H9 (cell line): ENCODE results near the gene NF1. TPM values are rescaled to one million over a fixed set of nuclear protein-coding genes. Genes with fewer than 3 reads are reported as not detected.

Source experiments
- DNase-seq: peaks from one replicate; pipeline ENCODE4 v3.0.0-alpha.2; 2017
- H2AFZ ChIP-seq: one replicate; pipeline ENCODE4 v1.6.1; 2013; ENCODE audit warnings: mild to moderate bottlenecking, low read length, control low read depth, moderate library complexity
- H2AK5ac ChIP-seq: 2 replicates; pipeline ENCODE4 v1.6.1; 2013; ENCODE audit warnings: low read length, control low read depth, mixed read lengths; ENCODE audit not compliant: insufficient read length
- H2BK120ac ChIP-seq: one replicate; pipeline ENCODE4 v1.6.1; 2013; ENCODE audit warnings: low read depth, mild to moderate bottlenecking, low read length, control low read depth, inconsistent platforms; ENCODE audit not compliant: poor library complexity, severe bottlenecking
- H2BK12ac ChIP-seq: 2 replicates; pipeline ENCODE4 v1.6.1; 2013; ENCODE audit warnings: low read length, control low read depth, mixed read lengths, low read depth; ENCODE audit not compliant: insufficient read length
- H2BK15ac ChIP-seq: 2 replicates; pipeline ENCODE4 v1.6.1; 2013; ENCODE audit warnings: low read depth, low read length, control low read depth
- H2BK20ac ChIP-seq: one replicate; pipeline ENCODE4 v1.6.1; 2013; ENCODE audit warnings: low read depth, mild to moderate bottlenecking, low read length, control low read depth, inconsistent platforms; ENCODE audit not compliant: poor library complexity, severe bottlenecking
- H2BK5ac ChIP-seq: 2 replicates; pipeline ENCODE4 v1.6.1; 2013; ENCODE audit warnings: low read length, control low read depth, mixed read lengths; ENCODE audit not compliant: insufficient read length
- H3K14ac ChIP-seq: 2 replicates; pipeline ENCODE4 v1.6.1; 2013; ENCODE audit warnings: low read length, control low read depth; ENCODE audit not compliant: insufficient read depth
- H3K18ac ChIP-seq: 2 replicates; pipeline ENCODE4 v1.6.1; 2013; ENCODE audit warnings: low read depth, mild to moderate bottlenecking, mixed read lengths, low read length, control low read depth; ENCODE audit not compliant: insufficient read length
- H3K23ac ChIP-seq: 2 replicates; pipeline ENCODE4 v1.6.1; 2013; ENCODE audit warnings: low read length, control low read depth, mixed read lengths, low read depth; ENCODE audit not compliant: insufficient read length
- H3K23me2 ChIP-seq: 2 replicates; pipeline ENCODE4 v1.6.1; 2013; ENCODE audit warnings: low read depth, mild to moderate bottlenecking, mixed read lengths, low read length, control low read depth; ENCODE audit not compliant: insufficient read length, poor library complexity, severe bottlenecking
- H3K27ac ChIP-seq: 2 replicates; pipeline ENCODE4 v1.5.1; 2013; ENCODE audit warnings: low read length, control low read depth, mixed read lengths, low read depth; ENCODE audit not compliant: insufficient read length
- H3K27me3 ChIP-seq: 2 replicates; pipeline ENCODE4 v1.6.1; 2013; ENCODE audit warnings: low read length, control low read depth, inconsistent platforms; ENCODE audit not compliant: insufficient read depth
- H3K4ac ChIP-seq: 2 replicates; pipeline ENCODE4 v1.6.1; 2013; ENCODE audit warnings: low read depth, mild to moderate bottlenecking, control low read depth, inconsistent platforms, low read length, moderate library complexity
- H3K4me1 ChIP-seq: 2 replicates; pipeline ENCODE4 v1.6.1; 2013; ENCODE audit warnings: low read length, control low read depth, inconsistent platforms; ENCODE audit not compliant: insufficient read depth
- H3K4me2 ChIP-seq: 2 replicates; pipeline ENCODE4 v1.6.1; 2013; ENCODE audit warnings: low read length, control low read depth, mixed read lengths; ENCODE audit not compliant: insufficient read length, insufficient read depth
- H3K56ac ChIP-seq: 2 replicates; pipeline ENCODE4 v1.6.1; 2013; ENCODE audit warnings: low read depth, mild to moderate bottlenecking, mixed read lengths, low read length, control low read depth; ENCODE audit not compliant: insufficient read length
- H3K79me1 ChIP-seq: 2 replicates; pipeline ENCODE4 v1.6.1; 2013; ENCODE audit warnings: low read depth, mild to moderate bottlenecking, moderate library complexity, low read length, control low read depth, inconsistent platforms; ENCODE audit not compliant: insufficient read depth, poor library complexity, severe bottlenecking
- H3K79me2 ChIP-seq: 2 replicates; pipeline ENCODE4 v1.6.1; 2013; ENCODE audit warnings: low read length, control low read depth, inconsistent platforms; ENCODE audit not compliant: insufficient read depth
- H3K9ac ChIP-seq: 2 replicates; pipeline ENCODE4 v1.6.1; 2013; ENCODE audit warnings: low read length, control low read depth, mixed read lengths; ENCODE audit not compliant: insufficient read length; ENCODE audit errors: extremely low read depth
- H3K9me3 ChIP-seq: one replicate; pipeline ENCODE4 v1.6.1; 2013; ENCODE audit warnings: low read depth, low read length, inconsistent platforms; ENCODE audit not compliant: control insufficient read depth
- H3T11ph ChIP-seq: one replicate; pipeline ENCODE4 v1.6.1; 2013; ENCODE audit warnings: mild to moderate bottlenecking, low read length, control low read depth, inconsistent platforms
- H4K20me1 ChIP-seq: one replicate; pipeline ENCODE4 v1.6.1; 2013; ENCODE audit not compliant: control insufficient read depth, insufficient read length, insufficient read depth
- H4K5ac ChIP-seq: 2 replicates; pipeline ENCODE4 v1.6.1; 2013; ENCODE audit warnings: low read depth, mild to moderate bottlenecking, mixed read lengths, low read length, control low read depth; ENCODE audit not compliant: insufficient read length
- H4K8ac ChIP-seq: replicated peaks from 2 replicates; pipeline ENCODE4 v1.6.1; 2013; ENCODE audit warnings: low read length, control low read depth, mixed read lengths, low read depth; ENCODE audit not compliant: insufficient read length
- H4K91ac ChIP-seq: 2 replicates; pipeline ENCODE4 v1.6.1; 2013; ENCODE audit warnings: low read depth, mild to moderate bottlenecking, moderate library complexity, mixed read lengths, low read length, control low read depth; ENCODE audit not compliant: insufficient read length
- H3K27ac Mint-ChIP-seq, 3 experiments: 2 replicates in 2 of 3; 3 replicates in 1 of 3; pipeline ENCODE4 v1.8.0; 2020 to 2021; ENCODE audit warnings: mixed read lengths in 3 of 3, mild to moderate bottlenecking in 1 of 3, moderate library complexity in 1 of 3
- H3K27me3 Mint-ChIP-seq: 2 replicates; pipeline ENCODE4 v1.8.0; 2021; ENCODE audit warnings: low read depth, mild to moderate bottlenecking, moderate library complexity, mixed read lengths
- H3K36me3 Mint-ChIP-seq, 3 experiments: 2 replicates in 2 of 3; 3 replicates in 1 of 3; pipeline ENCODE4 v1.8.0; 2020 to 2021; ENCODE audit warnings: low read depth in 3 of 3, mixed read lengths in 3 of 3; ENCODE audit not compliant: insufficient read depth in 1 of 3
- H3K4me1 Mint-ChIP-seq, 2 experiments: 2 replicates each; pipeline ENCODE4 v1.8.0; 2020; ENCODE audit warnings: mixed read lengths in 2 of 2
- H3K4me3 Mint-ChIP-seq, 2 experiments: 2 replicates in 1 of 2; 3 replicates in 1 of 2; pipeline ENCODE4 v1.8.0; 2020 to 2021; ENCODE audit warnings: mild to moderate bottlenecking in 2 of 2, mixed read lengths in 2 of 2, moderate library complexity in 1 of 2
- H3K9me3 Mint-ChIP-seq, 2 experiments: 2 replicates in 1 of 2; 3 replicates in 1 of 2; pipeline ENCODE4 v1.8.0; 2020; ENCODE audit warnings: mild to moderate bottlenecking in 2 of 2, mixed read lengths in 2 of 2, moderate library complexity in 1 of 2
- total RNA-seq: library from RNA; stranded (reverse); gene quantifications from 2 replicates; pipeline ENCODE4 v1.2.1, GENCODE V29; 2021
- TF ChIP-seq, protein P1 (sequence below): fragments of 200-600 bp; sonication (generic); conservative IDR thresholded peaks from 3 replicates; pipeline ENCODE4 v1.8.0; 2021; ENCODE audit warnings: antibody characterized with exemption, mild to moderate bottlenecking

Gene NF1
- total RNA-seq, 1 experiment from 2014 or later = 38.1 TPM

DNA sequence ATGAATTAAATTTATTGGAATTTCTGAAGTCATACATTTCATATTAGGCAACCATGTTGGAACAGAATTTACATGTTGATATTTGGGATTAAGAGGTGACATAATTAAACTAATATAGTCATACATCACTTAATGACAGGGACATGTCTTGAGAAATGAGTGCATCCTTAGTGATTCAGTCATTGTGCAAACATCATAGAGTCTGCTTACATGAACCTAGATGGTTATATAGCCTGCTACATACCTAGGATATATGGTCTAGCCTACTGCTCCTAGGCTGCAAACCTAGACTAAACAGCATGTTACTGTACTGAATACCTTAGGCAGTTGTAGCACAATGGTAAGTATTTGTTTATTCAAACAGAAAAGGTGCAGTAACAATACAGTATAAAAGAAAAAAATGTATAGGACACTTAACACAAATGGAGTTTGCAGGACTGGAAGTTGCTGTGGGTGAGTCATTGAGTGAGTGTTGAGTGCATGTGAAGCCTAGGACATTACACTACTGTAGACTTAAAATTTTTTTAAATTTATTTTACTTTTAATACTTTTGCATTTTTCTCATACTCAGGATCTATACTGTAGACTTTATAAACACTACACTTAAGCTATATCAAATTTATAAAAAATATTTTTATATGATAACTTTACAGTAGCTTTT, 116.7 kb downstream of the NF1 start:
- Histone ChIP-seq H3K4ac (no peak overlapping the region), H2AK5ac (no peak overlapping the region), H4K5ac (no peak overlapping the region), H2BK120ac (no peak overlapping the region), H3K23me2 (no peaks in the 10 kb centered on the region), H3K56ac (no peak overlapping the region), H3T11ph (no peak overlapping the region), H3K4me2 (no peak overlapping the region), H2BK5ac (no peak overlapping the region), H3K18ac (no peak overlapping the region), H3K14ac (no peak overlapping the region), H3K27me3 (no peaks in the 10 kb centered on the region), H3K27ac (no peak overlapping the region), H3K9ac (no peak overlapping the region), H3K79me1 (no peaks in the 10 kb centered on the region), H4K8ac (no peak overlapping the region), H2BK12ac (no peak overlapping the region), H3K79me2 (no peaks in the 10 kb centered on the region), H3K4me1 (no peaks in the 10 kb centered on the region), H3K9me3 (no peaks in the 10 kb centered on the region), H3K23ac (no peak overlapping the region), H2BK20ac (no peak overlapping the region), H4K91ac (no peak overlapping the region), H2BK15ac (no peak overlapping the region), H4K20me1 (no peaks in the 10 kb centered on the region), H2AFZ (no peak overlapping the region)
- Mint-ChIP-seq H3K9me3 (no peaks in the 10 kb centered on the region), H3K4me3 (no peak overlapping the region), H3K27ac (no peak overlapping the region), H3K36me3 (peaks cover 0 to 8% (median 0%) of the 10 kb centered on the region in 3 experiments; a peak in 2 of 7 replicates), H3K27me3 (no peaks in the 10 kb centered on the region), H3K4me1 (no peaks in the 10 kb centered on the region)
- no peak for DNase-seq
- TF ChIP-seq, protein P1, sequence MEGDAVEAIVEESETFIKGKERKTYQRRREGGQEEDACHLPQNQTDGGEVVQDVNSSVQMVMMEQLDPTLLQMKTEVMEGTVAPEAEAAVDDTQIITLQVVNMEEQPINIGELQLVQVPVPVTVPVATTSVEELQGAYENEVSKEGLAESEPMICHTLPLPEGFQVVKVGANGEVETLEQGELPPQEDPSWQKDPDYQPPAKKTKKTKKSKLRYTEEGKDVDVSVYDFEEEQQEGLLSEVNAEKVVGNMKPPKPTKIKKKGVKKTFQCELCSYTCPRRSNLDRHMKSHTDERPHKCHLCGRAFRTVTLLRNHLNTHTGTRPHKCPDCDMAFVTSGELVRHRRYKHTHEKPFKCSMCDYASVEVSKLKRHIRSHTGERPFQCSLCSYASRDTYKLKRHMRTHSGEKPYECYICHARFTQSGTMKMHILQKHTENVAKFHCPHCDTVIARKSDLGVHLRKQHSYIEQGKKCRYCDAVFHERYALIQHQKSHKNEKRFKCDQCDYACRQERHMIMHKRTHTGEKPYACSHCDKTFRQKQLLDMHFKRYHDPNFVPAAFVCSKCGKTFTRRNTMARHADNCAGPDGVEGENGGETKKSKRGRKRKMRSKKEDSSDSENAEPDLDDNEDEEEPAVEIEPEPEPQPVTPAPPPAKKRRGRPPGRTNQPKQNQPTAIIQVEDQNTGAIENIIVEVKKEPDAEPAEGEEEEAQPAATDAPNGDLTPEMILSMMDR = no peak
